NB4 (cell line): ENCODE results near the gene GABRB1.
A peak's percentile ranks its signal among the peaks of the same experiment; 100 is the strongest.

Experiments used
- DNase-seq: peaks from one replicate; pipeline ENCODE4 v3.0.0; 2010; ENCODE audit warnings: low read depth
- H3K4me3 ChIP-seq: one replicate; pipeline ENCODE4 v1.5.1; 2011; ENCODE audit warnings: mild to moderate bottlenecking, low read depth, low read length, moderate library complexity
- MYC ChIP-seq: IDR thresholded peaks from 2 replicates; pipeline ENCODE4 v1.6.1; 2011; ENCODE audit warnings: low read depth, low read length
- POLR2A ChIP-seq: IDR thresholded peaks from 2 replicates; pipeline ENCODE4 v1.6.1; 2011; ENCODE audit warnings: mild to moderate bottlenecking; ENCODE audit not compliant: insufficient read length; ENCODE audit errors: extremely low read depth
- TF ChIP-seq, protein P1 (sequence below): IDR thresholded peaks from one replicate; pipeline ENCODE4 v1.5.1; 2012; ENCODE audit warnings: low read depth, low read length
- TF ChIP-seq, protein P2 (sequence below): IDR thresholded peaks from 2 replicates; pipeline ENCODE4 v1.6.1; 2011; ENCODE audit warnings: low read depth, low read length

GABRB1 gene

DNA sequence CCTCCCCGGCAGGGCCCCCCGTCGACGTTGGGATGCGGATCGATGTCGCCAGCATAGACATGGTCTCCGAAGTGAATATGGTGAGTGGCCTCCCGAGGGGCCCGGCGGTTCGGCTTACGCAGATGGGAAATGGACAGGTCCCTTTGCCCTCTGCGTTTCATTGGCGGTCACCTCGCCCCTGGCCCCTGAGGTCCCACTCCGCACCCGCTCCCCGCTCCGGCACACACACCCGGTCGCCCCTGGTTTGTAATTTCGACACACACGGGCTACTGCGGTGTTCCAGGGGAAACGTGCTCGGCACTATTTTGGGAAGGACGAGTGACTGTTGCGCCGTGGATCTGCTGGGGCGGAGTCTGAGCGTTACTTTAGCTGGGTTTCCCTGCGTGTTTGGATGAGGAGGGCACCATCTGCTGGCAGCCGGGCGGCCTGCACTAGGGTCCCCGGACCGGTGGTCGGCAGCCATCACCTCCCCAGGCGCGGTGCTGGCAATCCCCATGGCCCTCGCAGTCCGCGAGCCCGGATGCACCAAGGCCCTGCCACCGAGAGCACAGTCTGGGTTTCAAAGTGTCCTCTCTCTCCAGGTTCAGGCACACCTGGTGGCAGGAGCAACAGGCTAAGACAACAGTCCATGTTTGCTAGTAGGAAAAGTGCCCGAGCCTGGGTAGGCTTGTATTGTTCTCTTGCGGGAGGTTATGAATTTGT is 1.2 kb downstream of the GABRB1 start:
- no peak overlapping the region for H3K4me3 ChIP-seq
- DNase-seq = peak; percentile 60
- TF ChIP-seq MYC = no peak
- TF ChIP-seq, protein P1, sequence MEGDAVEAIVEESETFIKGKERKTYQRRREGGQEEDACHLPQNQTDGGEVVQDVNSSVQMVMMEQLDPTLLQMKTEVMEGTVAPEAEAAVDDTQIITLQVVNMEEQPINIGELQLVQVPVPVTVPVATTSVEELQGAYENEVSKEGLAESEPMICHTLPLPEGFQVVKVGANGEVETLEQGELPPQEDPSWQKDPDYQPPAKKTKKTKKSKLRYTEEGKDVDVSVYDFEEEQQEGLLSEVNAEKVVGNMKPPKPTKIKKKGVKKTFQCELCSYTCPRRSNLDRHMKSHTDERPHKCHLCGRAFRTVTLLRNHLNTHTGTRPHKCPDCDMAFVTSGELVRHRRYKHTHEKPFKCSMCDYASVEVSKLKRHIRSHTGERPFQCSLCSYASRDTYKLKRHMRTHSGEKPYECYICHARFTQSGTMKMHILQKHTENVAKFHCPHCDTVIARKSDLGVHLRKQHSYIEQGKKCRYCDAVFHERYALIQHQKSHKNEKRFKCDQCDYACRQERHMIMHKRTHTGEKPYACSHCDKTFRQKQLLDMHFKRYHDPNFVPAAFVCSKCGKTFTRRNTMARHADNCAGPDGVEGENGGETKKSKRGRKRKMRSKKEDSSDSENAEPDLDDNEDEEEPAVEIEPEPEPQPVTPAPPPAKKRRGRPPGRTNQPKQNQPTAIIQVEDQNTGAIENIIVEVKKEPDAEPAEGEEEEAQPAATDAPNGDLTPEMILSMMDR = peak; percentile 66

DNA sequence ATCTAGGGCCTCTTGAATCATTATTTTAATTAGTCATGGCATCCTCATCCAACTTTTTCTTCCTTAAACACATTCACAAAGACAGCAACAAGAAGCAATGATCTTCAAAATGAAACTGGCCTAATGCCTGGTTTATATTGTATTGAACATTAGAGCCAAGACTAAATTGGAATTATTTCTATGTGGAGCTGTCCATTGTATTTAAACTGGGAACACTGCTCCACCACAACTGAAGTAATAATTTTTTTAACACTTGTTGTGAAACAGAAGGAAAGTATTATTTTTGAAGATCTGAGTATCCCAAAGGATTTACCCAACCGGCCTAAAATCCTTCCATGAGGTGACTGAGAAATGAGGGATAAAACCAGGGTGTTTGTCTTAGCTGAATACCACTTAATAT is 6.9 kb downstream of the GABRB1 start:
- TF ChIP-seq MYC = no peak
- TF ChIP-seq POLR2A = no peak
- TF ChIP-seq, protein P2, sequence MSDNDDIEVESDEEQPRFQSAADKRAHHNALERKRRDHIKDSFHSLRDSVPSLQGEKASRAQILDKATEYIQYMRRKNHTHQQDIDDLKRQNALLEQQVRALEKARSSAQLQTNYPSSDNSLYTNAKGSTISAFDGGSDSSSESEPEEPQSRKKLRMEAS = no peak
- TF ChIP-seq, protein P1 = no peak

DNA sequence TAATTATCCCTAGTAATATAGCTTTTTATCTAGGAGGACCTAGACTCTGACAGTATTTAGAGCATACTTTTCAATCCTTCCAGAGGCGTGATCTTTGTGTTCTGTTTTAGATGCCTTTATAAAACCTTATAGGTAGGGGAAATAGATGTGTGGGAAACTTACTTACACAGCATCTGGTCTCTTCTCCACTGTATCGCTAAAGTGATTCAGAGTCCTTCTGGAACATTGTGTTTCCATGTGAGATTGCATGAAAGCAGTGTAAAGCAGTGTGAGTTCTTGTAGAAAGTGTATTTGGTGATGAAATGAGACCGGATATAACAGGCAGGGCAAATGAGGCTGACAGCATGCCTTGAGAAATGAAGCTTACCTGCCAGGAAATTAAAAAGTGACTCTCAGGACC is 9.5 kb downstream of the GABRB1 start:
- no peak for TF ChIP-seq MYC
- TF ChIP-seq, protein P1 = no peak
- no peak for TF ChIP-seq POLR2A
- TF ChIP-seq, protein P2 = no peak
- DNase-seq = no peak
- H3K4me3 ChIP-seq = no peak overlapping the region

More for the DNA sequence above, 6.9 kb downstream of the GABRB1 start:
- no peak overlapping the region for H3K4me3 ChIP-seq
- no peak for DNase-seq

DNA sequence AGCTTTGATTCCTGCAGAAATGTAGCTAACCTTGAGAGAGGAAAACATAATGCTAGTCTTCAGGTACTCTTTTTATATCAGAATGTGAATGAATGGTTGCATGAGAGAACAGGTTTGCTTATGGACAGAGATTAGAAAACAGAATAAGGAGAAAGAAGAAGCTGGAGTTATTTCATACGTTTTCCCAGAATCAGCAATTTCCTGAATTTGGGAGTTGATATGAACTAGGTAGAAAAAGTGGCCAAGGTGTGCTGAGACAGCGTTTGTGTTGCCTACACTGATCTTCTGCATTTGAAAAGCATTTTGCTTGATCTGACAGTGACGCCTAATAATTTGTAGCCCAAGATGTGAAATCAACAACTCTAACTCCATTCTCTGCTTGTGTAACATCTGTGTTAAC is 12.5 kb downstream of the GABRB1 start:
- DNase-seq = no peak
- TF ChIP-seq POLR2A = no peak
- TF ChIP-seq MYC = no peak
- TF ChIP-seq, protein P2 = no peak
- TF ChIP-seq, protein P1 = no peak
- no peak overlapping the region for H3K4me3 ChIP-seq

DNA sequence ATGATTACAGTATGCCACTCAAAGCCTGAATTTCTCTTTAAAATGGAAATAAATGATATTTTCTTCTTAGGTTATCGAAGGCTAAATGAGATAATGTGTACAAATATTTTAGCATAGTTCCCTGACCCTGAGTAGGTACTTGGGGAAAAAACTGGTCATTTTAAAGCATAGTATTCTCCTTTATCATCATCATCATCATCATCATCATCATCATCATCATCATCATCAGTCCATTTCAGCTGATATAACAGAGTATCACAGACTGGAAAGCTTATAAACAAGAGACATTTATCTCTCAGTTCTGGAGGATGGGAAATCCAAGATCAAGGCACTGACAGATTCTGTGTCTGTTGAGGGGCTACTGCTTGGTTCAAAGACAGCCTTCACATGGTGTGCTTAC is 13.9 kb downstream of the GABRB1 start:
- DNase-seq = no peak
- no peak for TF ChIP-seq MYC
- no peak for TF ChIP-seq POLR2A
- TF ChIP-seq, protein P1 = no peak
- TF ChIP-seq, protein P2 = no peak
- H3K4me3 ChIP-seq = no peak overlapping the region
